Sigmoid colon (tissue), 3 donors: Measurements from ENCODE around the gene TOX2.

Experiments
- CTCF ChIP-seq, 4 experiments: fragments of 450-650 bp in 3 of 4; fragments of 200-600 bp in 1 of 4; IDR thresholded peaks; one replicate each; pipeline ENCODE4 v1.5.1; 2016 to 2019; ENCODE audit warnings: antibody characterized with exemption in 4 of 4, mild to moderate bottlenecking in 3 of 4, moderate library complexity in 2 of 4
- POLR2A ChIP-seq, 2 donors: fragments of 450-650 bp; IDR thresholded peaks; one replicate each; pipeline ENCODE4 v1.6.1; 2016; ENCODE audit warnings: antibody characterized with exemption in 2 of 2, mild to moderate bottlenecking in 2 of 2, moderate library complexity in 2 of 2

DNA sequence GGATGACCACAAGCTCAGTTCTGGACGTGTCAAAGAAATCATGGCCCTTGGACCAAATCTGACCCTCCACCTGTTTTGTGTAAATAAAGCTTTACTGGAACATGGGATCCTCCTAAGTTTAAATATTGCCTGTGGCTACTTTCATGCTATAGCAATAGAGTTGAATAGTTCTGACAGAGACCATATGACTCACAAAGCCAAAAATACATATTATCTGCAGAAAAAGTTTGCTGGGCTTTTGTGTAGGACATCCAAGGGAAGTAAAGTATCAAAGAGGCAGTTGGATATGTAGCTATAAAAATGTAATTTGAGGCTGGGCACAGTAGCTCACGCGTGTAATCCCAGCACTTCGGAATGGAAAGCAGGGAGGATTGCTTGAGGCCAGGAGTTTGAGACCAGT is 78.9 kb downstream of the TOX2 start:
- TF ChIP-seq CTCF (IDR thresholded peaks at IDR 0.05) (no peak), POLR2A (IDR thresholded peaks at IDR 0.05) (no peak)
